CD4-positive, alpha-beta T cell (primary cell): ENCODE measurements around the gene DIAPH1. TPM values are rescaled to one million over a fixed set of nuclear protein-coding genes. Genes with fewer than 3 reads are reported as not detected.

Experiments used
- ATAC-seq: fragments of 200-7000 bp; cut with Tn5 transposase; one replicate; pipeline ENCODE4 v1.10.0; 2022; ENCODE audit warnings: mild to moderate bottlenecking; ENCODE audit not compliant: poor library complexity
- CTCF ChIA-PET: fragments of 350-600 bp; sonication (Branson Sonifier 250); formaldehyde crosslinking; loops from one replicate; lab custom pipeline; 2021; ENCODE audit warnings: antibody characterized with exemption, inconsistent platforms; lab: Charles Lee
- POLR2A ChIA-PET: fragments of 350-600 bp; sonication (Branson Sonifier 250); formaldehyde crosslinking; loops from one replicate; lab custom pipeline; 2021; ENCODE audit warnings: antibody characterized with exemption, inconsistent platforms; lab: Charles Lee
- DNase-seq, 14 experiments: peaks; one replicate each; pipeline ENCODE4 v3.0.0-alpha.2; 2013 to 2020; ENCODE audit warnings: mixed read lengths in 2 of 14
- H3K27ac ChIP-seq, 2 donors: one replicate each; pipeline versions ENCODE4 v1.5.1 to v1.7.0; 2013; ENCODE audit warnings: low read length in 2 of 2, low read depth in 1 of 2, mild to moderate bottlenecking in 1 of 2
- H3K27me3 ChIP-seq, 2 experiments: 1 replicate in 1 of 2; 2 replicates in 1 of 2; pipeline versions ENCODE4 v1.6.1 to v1.7.0; 2013; ENCODE audit warnings: low read length in 2 of 2, control low read depth in 1 of 2, mild to moderate bottlenecking in 1 of 2, moderate library complexity in 1 of 2; ENCODE audit not compliant: insufficient read depth in 2 of 2, control insufficient read depth in 1 of 2
- H3K36me3 ChIP-seq: one replicate; pipeline ENCODE4 v1.6.1; 2013; ENCODE audit warnings: low read length, control low read depth; ENCODE audit not compliant: insufficient read depth
- H3K4me1 ChIP-seq: one replicate; pipeline ENCODE4 v1.6.1; 2013; ENCODE audit warnings: low read length, control low read depth; ENCODE audit not compliant: insufficient read depth
- H3K4me3 ChIP-seq: one replicate; pipeline ENCODE4 v1.5.1; 2013; ENCODE audit warnings: mild to moderate bottlenecking, low read length, moderate library complexity
- H3K9me3 ChIP-seq, 2 experiments: 1 replicate in 1 of 2; 2 replicates in 1 of 2; pipeline versions ENCODE4 v1.6.1 to v1.7.0; 2013; ENCODE audit warnings: low read length in 2 of 2, mild to moderate bottlenecking in 2 of 2, control low read depth in 1 of 2, moderate library complexity in 1 of 2; ENCODE audit not compliant: control insufficient read depth in 1 of 2, insufficient read depth in 1 of 2
- H3K27ac Mint-ChIP-seq: one replicate; pipeline ENCODE4 v1.8.0; 2020; ENCODE audit warnings: mixed read lengths
- H3K27me3 Mint-ChIP-seq: one replicate; pipeline ENCODE4 v1.8.0; 2021; ENCODE audit warnings: mixed read lengths
- H3K36me3 Mint-ChIP-seq: one replicate; pipeline ENCODE4 v1.8.0; 2021; ENCODE audit warnings: low read depth, mixed read lengths
- H3K4me1 Mint-ChIP-seq: one replicate; pipeline ENCODE4 v1.8.0; 2021; ENCODE audit warnings: low read depth, mixed read lengths
- H3K4me3 Mint-ChIP-seq: one replicate; pipeline ENCODE4 v1.8.0; 2020; ENCODE audit warnings: mild to moderate bottlenecking, mixed read lengths
- H3K9me3 Mint-ChIP-seq: one replicate; pipeline ENCODE4 v1.8.0; 2020; ENCODE audit warnings: mixed read lengths
- CTCF ChIP-seq: fragments of 200-600 bp; IDR thresholded peaks from one replicate; pipeline ENCODE4 v1.8.0; 2022; ENCODE audit warnings: antibody characterized with exemption, mild to moderate bottlenecking
- intact Hi-C, 2 experiments: fragments of 100-400 bp; cut with DNase I in 1 of 2; cut with micrococcal nuclease in 1 of 2; formaldehyde crosslinking; loops; one replicate each; pipeline versions ENCODE4 v1.15.1 to v1.9.0; 2023 to 2025; cut with DNase I, micrococcal nuclease
- total RNA-seq, 174 experiments: library from RNA in 2 of 174; stranded (reverse) in 2 of 174; gene quantifications; one replicate each; pipeline ENCODE4 v1.2.3 and lab custom pipeline; 2021 to 2026

Gene DIAPH1
- total RNA-seq, 2 experiments from 2014 or later, result 159 to 161 TPM

DNA sequence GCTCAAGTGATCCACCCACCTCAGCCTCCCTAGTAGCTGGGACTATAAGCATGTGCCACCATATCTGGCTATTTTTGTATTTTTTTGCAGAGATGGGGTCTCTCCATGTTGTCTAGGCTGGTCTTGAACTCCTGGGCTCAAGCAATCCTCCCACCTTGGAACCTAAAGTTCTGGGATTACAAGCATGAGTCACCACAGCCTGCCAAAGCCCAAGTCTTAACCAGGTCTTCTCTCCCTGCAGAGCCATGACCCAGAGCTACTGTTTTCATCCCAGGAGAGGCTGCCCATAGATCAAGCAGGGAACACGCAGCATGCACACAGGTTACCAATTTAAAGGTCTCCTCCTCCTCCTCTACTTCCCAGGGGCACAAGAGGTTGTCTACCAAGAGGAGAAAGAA, 100.2 kb downstream of the DIAPH1 start:
- no peaks in the 10 kb centered on the region for H3K9me3 Mint-ChIP-seq
- Histone ChIP-seq H3K36me3 (peaks cover 91% of the 10 kb centered on the region), H3K27me3 (no peaks in the 10 kb centered on the region), H3K9me3 (peaks cover 0 to under 1% of the 10 kb centered on the region in 2 experiments), H3K4me1 (peaks cover 15% of the 10 kb centered on the region), H3K27ac (no peak overlapping the region), H3K4me3 (no peak overlapping the region)
- ChIA-PET POLR2A (no interaction called here), CTCF (interaction anchor here (0.7 to 1.1 kb wide), 2 partner anchors 45 to 110 kb away, joined by 3 to 4 read pairs; partner anchors contain the start of gene PCDHGB6)
- H3K4me3 Mint-ChIP-seq, result no peak overlapping the region
- no peaks in the 10 kb centered on the region for H3K27me3 Mint-ChIP-seq
- H3K36me3 Mint-ChIP-seq, result peaks cover 4% of the 10 kb centered on the region
- intact Hi-C loops, result no loop called here
- no peak for ATAC-seq
- no peak for DNase-seq
- H3K4me1 Mint-ChIP-seq, result peaks cover 9% of the 10 kb centered on the region
- no peak overlapping the region for H3K27ac Mint-ChIP-seq
- TF ChIP-seq CTCF, result no peak

GRCh38 chr5:141517880-141518617, 100.8 kb downstream of the DIAPH1 start:
- H3K36me3 ChIP-seq, result peaks cover 85% of the 10 kb centered on the region
- POLR2A ChIA-PET, result no interaction called here
- CTCF ChIA-PET, result interaction anchor here (0.7 to 1.1 kb wide), 2 partner anchors 46 to 110 kb away, joined by 3 to 4 read pairs; partner anchors contain the start of gene PCDHGB6
- H3K4me3 ChIP-seq, result no peak overlapping the region
- H3K27ac ChIP-seq, result no peak overlapping the region
- intact Hi-C loops, result no loop called here
- Mint-ChIP-seq H3K4me3 (no peak overlapping the region), H3K9me3 (no peaks in the 10 kb centered on the region), H3K27me3 (no peaks in the 10 kb centered on the region), H3K4me1 (peaks cover 13% of the 10 kb centered on the region), H3K27ac (no peak overlapping the region), H3K36me3 (peaks cover 6% of the 10 kb centered on the region)
- ATAC-seq (no peak), DNase-seq (no peak)
- no peaks in the 10 kb centered on the region for H3K27me3 ChIP-seq
- H3K9me3 ChIP-seq, result peaks cover 0 to 5% of the 10 kb centered on the region in 2 experiments
- peaks cover 21% of the 10 kb centered on the region for H3K4me1 ChIP-seq
- no peak for TF ChIP-seq CTCF

DNA sequence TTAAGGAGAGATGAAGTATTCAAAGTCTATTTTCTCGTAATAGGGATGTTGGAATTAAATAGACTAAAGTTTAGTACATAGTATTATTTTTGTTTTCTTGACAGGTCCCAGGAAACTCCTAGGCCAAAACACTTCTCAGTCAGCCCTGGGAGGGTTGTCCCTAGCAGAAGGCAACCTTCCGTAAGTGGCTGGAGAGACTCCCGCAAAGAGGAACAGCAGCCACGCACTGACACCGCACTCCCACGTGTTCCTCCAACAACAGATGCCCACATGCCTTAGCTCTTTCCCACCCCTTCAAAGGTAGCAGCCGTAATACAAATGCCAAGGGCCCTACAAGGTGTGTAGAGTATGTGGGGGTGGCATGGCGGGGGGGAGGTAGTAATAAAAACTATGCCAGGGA, 101.5 kb downstream of the DIAPH1 start:
- Mint-ChIP-seq H3K9me3 (no peaks in the 10 kb centered on the region), H3K4me3 (no peak overlapping the region), H3K27ac (no peak overlapping the region), H3K27me3 (no peaks in the 10 kb centered on the region), H3K4me1 (peaks cover 20% of the 10 kb centered on the region), H3K36me3 (peaks cover 13% of the 10 kb centered on the region)
- no peak overlapping the region for H3K27ac ChIP-seq
- ATAC-seq (no peak), DNase-seq (no peak)
- H3K9me3 ChIP-seq, result peaks cover 0 to 5% of the 10 kb centered on the region in 2 experiments
- ChIA-PET CTCF (no interaction called here), POLR2A (no interaction called here)
- peaks cover 22% of the 10 kb centered on the region for H3K4me1 ChIP-seq
- no peak overlapping the region for H3K4me3 ChIP-seq
- no peak for TF ChIP-seq CTCF
- no peaks in the 10 kb centered on the region for H3K27me3 ChIP-seq
- H3K36me3 ChIP-seq, result peaks cover 77% of the 10 kb centered on the region
- intact Hi-C loops, result no loop called here
